Measurements from ENCODE around the gene HAVCR1.

The HAVCR1 gene

DNA sequence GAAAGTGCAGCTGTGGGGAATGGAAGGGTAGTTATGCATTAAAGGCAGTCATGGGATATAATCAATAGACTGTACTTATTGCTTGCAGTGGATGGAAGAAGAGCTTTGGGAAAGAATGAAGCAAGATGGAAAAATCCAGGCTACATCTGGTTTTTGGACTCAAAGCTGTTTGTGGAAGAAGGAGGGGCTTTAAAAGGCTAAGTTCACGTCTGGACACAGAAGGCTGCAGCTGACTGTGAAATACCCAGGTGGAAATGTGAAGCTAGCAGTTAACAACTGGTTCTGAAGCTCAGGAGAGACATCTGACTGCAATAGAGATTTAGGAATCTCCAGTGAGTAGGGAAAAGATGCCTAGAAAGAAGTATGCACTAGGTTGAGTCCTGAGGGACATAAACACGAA is 52.7 kb downstream of the HAVCR1 start:
- DNase-seq (ENCODE audit: low spot score) (no peak), ATAC-seq (ENCODE audit: low read depth) (no peak)
- peaks cover 5% of the 10 kb centered on the region for H3K9me3 ChIP-seq (ENCODE audit: severe bottlenecking)
- H3K27ac ChIP-seq (ENCODE audit: poor library complexity, severe bottlenecking), result no peak overlapping the region
- H3K4me1 ChIP-seq (ENCODE audit: insufficient read depth, poor library complexity, severe bottlenecking), result no peaks in the 10 kb centered on the region
- TF ChIP-seq, protein P1, sequence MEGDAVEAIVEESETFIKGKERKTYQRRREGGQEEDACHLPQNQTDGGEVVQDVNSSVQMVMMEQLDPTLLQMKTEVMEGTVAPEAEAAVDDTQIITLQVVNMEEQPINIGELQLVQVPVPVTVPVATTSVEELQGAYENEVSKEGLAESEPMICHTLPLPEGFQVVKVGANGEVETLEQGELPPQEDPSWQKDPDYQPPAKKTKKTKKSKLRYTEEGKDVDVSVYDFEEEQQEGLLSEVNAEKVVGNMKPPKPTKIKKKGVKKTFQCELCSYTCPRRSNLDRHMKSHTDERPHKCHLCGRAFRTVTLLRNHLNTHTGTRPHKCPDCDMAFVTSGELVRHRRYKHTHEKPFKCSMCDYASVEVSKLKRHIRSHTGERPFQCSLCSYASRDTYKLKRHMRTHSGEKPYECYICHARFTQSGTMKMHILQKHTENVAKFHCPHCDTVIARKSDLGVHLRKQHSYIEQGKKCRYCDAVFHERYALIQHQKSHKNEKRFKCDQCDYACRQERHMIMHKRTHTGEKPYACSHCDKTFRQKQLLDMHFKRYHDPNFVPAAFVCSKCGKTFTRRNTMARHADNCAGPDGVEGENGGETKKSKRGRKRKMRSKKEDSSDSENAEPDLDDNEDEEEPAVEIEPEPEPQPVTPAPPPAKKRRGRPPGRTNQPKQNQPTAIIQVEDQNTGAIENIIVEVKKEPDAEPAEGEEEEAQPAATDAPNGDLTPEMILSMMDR (IDR thresholded peaks at IDR 0.05; ENCODE audit: poor library complexity, severe bottlenecking), result no peak
- no peaks in the 10 kb centered on the region for H3K36me3 ChIP-seq (ENCODE audit: low read depth)
- no peak overlapping the region for H3K4me3 ChIP-seq (ENCODE audit: severe bottlenecking)
- H3K27me3 ChIP-seq (ENCODE audit: insufficient read depth, poor library complexity, severe bottlenecking), result no peaks in the 10 kb centered on the region

GRCh38 chr5:157004893-157005551 is 53.9 kb downstream of the HAVCR1 start:
- TF ChIP-seq, protein P1 (IDR thresholded peaks at IDR 0.05; ENCODE audit: poor library complexity, severe bottlenecking), result no peak
- Histone ChIP-seq H3K27ac (ENCODE audit: poor library complexity, severe bottlenecking) (no peak overlapping the region), H3K4me3 (ENCODE audit: severe bottlenecking) (no peak overlapping the region), H3K4me1 (ENCODE audit: insufficient read depth, poor library complexity, severe bottlenecking) (no peaks in the 10 kb centered on the region), H3K36me3 (ENCODE audit: low read depth) (no peaks in the 10 kb centered on the region), H3K9me3 (ENCODE audit: severe bottlenecking) (peaks cover 3% of the 10 kb centered on the region), H3K27me3 (ENCODE audit: insufficient read depth, poor library complexity, severe bottlenecking) (no peaks in the 10 kb centered on the region)
- DNase-seq (ENCODE audit: low spot score) (no peak), ATAC-seq (ENCODE audit: low read depth) (peak; percentile 23; the same call in 1 of the 3 replicates)

GRCh38 chr5:156991714-156992113 is 67.2 kb downstream of the HAVCR1 start:
- Histone ChIP-seq H3K27ac (ENCODE audit: poor library complexity, severe bottlenecking) (no peak overlapping the region), H3K27me3 (ENCODE audit: insufficient read depth, poor library complexity, severe bottlenecking) (no peaks in the 10 kb centered on the region), H3K9me3 (ENCODE audit: severe bottlenecking) (no peaks in the 10 kb centered on the region), H3K4me3 (ENCODE audit: severe bottlenecking) (no peak overlapping the region), H3K36me3 (ENCODE audit: low read depth) (no peaks in the 10 kb centered on the region), H3K4me1 (ENCODE audit: insufficient read depth, poor library complexity, severe bottlenecking) (no peaks in the 10 kb centered on the region)
- ATAC-seq (ENCODE audit: low read depth) (no peak), DNase-seq (ENCODE audit: low spot score) (no peak)
- TF ChIP-seq, protein P1 (IDR thresholded peaks at IDR 0.05; ENCODE audit: poor library complexity, severe bottlenecking), result no peak

DNA sequence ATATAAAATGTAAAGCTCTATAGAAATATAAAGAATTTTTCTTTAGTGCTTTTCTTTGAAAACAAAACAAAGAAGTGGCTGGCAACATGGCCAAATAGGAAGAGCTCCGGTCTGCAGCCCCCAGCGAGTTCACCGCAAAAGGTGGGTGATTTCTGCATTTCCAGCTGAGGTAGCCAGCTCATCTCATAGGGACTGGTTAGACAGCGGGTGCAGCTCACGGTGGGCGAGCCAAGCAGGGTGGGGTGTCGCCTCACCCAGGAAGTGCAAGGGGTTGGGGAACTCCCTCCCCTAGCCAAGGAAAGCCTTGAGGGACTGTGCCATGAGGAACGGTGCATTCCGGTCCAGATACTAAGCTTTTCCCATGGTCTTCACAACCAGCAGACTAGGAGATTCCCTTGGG is 74.9 kb downstream of the HAVCR1 start:
- no peak for ATAC-seq (ENCODE audit: low read depth)
- Histone ChIP-seq H3K27me3 (ENCODE audit: insufficient read depth, poor library complexity, severe bottlenecking) (no peaks in the 10 kb centered on the region), H3K4me3 (ENCODE audit: severe bottlenecking) (no peak overlapping the region), H3K36me3 (ENCODE audit: low read depth) (no peaks in the 10 kb centered on the region), H3K9me3 (ENCODE audit: severe bottlenecking) (peaks cover 2% of the 10 kb centered on the region), H3K4me1 (ENCODE audit: insufficient read depth, poor library complexity, severe bottlenecking) (no peaks in the 10 kb centered on the region), H3K27ac (ENCODE audit: poor library complexity, severe bottlenecking) (no peak overlapping the region)
- TF ChIP-seq, protein P1 (IDR thresholded peaks at IDR 0.05; ENCODE audit: poor library complexity, severe bottlenecking), result no peak
- DNase-seq (ENCODE audit: low spot score), result no peak

GRCh38 chr5:156981481-156981880 is 77.4 kb downstream of the HAVCR1 start:
- Histone ChIP-seq H3K9me3 (ENCODE audit: severe bottlenecking) (peaks cover 2% of the 10 kb centered on the region), H3K27ac (ENCODE audit: poor library complexity, severe bottlenecking) (no peak overlapping the region), H3K4me3 (ENCODE audit: severe bottlenecking) (no peak overlapping the region), H3K36me3 (ENCODE audit: low read depth) (no peaks in the 10 kb centered on the region), H3K4me1 (ENCODE audit: insufficient read depth, poor library complexity, severe bottlenecking) (no peaks in the 10 kb centered on the region), H3K27me3 (ENCODE audit: insufficient read depth, poor library complexity, severe bottlenecking) (no peaks in the 10 kb centered on the region)
- TF ChIP-seq, protein P1 (IDR thresholded peaks at IDR 0.05; ENCODE audit: poor library complexity, severe bottlenecking), result no peak
- DNase-seq (ENCODE audit: low spot score), result no peak
- no peak for ATAC-seq (ENCODE audit: low read depth)
